GM18870 (cell line): Measurements from ENCODE around the gene CTSS.
"Not testable (repeated sequence)": the region's sequence is repeated elsewhere in the genome, so short reads cannot be mapped to it uniquely, and the experiment has no call there.

Experiments
- ATAC-seq: cut with Tn5 transposase; IDR thresholded peaks from one replicate; pipeline ENCODE4 v1.9.1; 2021; ENCODE audit warnings: moderate library complexity; ENCODE audit not compliant: unreplicated experiment

Gene CTSS

GRCh38 chr1:150765296-150765976 lies at the start of gene CTSS:
Gene CTSS, minus strand, starts transcription at chr1:150765778. Its CDS starts 1,015 bp downstream, at chr1:150764763.
- peak; percentile 70 for ATAC-seq

GRCh38 chr1:150813028-150813707 lies 47.6 kb upstream of the CTSS start:
- ATAC-seq, result no peak

DNA sequence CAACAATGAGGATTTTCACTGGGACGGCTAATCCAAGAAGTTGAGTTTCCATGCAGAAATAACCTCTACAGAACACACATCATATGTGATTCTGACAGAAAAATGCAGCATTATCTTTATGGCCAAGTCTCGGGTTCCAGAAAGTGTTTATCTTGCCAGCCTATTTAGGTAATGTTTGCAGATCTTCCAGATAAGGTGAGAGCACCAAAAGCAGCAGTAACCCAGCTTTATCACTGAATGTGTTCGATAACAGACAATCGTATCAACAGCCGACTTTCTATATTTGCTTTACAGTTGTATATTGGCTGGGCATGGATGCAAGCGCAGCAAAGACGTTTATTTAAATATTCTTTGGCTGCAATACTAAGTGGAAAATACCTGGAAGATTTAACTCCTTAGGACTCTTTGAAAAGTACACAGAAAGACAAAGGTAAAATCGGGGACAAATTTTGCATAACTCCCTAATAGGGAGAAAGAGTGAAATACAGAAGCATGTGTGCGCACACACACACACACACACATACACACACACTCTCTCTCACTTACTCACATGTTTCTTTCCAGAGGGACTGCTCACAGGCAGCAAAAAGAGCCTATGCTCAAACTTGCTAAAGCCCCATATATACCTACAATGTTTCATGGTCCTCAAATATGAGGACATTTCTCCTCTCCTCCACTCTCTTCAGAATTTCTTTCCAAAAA lies 45.5 kb upstream of the CTSS start:
- no peak for ATAC-seq

DNA sequence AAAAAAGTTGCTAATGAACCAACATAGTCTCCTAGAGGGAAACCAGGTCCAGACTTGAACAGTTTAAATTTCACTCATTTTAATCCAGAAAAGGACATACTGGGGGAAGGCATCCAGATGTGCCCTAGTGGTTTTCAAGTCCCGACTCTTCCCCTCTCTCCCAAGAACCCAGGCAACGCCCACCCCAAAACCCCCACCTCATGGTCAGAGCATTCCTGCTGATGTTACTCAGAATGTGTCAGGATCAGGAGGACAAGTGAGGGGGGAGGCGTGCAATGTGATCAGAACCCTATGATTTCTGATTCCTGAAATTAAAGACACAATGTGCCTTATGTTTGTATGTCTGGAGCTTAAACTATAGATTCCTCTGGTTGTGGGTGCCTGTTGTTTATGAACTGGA lies 44.1 kb upstream of the CTSS start:
- no peak for ATAC-seq

DNA sequence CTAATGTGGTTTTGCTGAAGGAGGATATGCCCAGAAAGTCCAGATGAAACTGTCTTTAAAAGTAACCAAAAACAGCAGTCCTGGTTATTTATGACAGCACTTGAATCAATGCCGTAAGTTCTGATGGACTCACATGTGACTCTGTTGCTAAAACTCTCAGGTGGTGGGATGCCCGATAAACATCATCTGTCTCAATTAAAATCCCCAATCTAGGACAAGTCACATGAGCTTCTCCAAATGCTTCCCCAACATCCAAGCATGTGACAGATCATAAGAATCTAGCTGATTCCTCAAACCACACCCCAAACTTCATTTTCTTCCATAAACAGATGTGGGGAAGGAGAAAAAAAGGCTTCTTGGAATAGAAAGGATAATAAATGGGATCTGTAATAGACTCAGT lies 43.3 kb upstream of the CTSS start:
- no peak for ATAC-seq

- no peak for ATAC-seq
These were observed 42.5 kb upstream of the CTSS start, which contains the start of gene CTSK for GRCh38 chr1:150808121-150808520. Gene CTSK, minus strand, starts transcription at chr1:150808260. Its CDS starts 1,455 bp downstream, at chr1:150806805.

DNA sequence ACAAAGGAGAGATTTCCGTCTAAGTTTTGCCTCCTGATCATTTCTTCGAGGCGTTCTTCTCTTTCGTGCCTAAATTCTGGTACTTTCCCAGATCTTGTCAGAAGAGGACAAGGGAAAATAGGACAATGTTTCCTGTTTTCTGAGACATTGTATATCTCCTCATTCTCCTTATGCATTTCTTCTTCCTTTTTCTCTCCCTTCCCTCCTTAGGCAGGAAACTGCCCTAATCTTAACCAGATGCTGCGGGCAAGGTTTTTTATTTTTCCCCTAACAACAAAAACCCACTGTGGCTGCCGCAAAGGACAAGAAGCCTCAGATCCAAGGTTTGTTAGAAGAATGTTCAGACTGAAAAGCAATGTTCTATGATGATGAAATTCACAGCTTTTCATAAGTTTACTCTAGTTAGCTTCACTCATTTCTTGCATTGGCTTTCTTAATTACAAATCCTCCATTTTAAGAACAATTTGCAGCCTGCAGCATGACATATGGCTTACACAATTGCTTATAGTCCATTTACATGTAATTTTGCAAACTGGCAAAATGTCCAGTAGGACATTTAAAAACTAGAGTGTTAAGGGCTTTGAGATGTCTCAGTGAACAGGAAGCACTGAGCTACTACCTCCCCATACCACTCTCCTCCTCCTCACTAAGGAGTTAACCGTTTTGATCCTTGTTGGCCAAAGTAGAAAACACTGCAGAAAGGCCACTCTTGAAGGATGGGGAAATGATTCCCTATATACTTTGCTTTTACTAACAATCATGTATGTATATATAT lies 41.9 kb upstream of the CTSS start:
- no peak for ATAC-seq

DNA sequence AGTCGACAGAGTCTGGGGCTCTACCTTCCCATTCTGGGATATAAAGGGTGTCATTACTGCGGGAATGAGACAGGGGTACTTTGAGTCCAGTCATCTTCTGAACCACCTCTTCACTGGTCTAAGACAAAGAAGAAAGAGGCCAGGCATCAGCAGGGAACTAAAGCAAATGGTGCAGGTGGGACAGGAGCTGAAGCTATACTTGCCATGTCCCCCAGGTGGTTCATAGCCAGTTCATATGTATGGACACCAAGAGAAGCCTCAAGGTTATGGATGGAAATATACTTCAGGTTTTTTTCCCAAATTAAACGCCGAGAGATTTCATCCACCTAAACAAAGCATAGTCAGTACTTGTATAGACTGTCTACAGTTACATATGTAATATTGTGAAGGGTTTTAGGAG lies 40.3 kb upstream of the CTSS start:
- ATAC-seq, result no peak

DNA sequence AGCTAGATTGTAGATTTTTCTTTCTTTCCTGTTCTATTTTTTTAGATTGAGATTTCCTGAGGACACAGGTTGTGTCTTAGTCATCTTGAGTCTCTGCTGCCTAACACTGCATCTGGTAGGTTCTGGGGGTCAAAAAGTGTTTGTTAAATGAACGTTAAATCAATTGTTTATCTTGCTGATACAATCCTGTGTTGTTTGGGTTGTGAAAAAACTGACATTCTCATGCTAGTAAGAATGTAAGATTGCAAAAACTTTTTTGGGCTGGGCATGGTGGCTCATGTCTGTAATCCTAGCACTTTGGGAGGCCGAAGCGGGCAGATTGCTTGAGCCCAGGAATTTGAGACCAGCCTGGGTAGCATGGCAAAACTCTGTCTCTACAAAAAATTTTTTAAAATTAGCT lies 39.1 kb upstream of the CTSS start:
- no peak for ATAC-seq

DNA sequence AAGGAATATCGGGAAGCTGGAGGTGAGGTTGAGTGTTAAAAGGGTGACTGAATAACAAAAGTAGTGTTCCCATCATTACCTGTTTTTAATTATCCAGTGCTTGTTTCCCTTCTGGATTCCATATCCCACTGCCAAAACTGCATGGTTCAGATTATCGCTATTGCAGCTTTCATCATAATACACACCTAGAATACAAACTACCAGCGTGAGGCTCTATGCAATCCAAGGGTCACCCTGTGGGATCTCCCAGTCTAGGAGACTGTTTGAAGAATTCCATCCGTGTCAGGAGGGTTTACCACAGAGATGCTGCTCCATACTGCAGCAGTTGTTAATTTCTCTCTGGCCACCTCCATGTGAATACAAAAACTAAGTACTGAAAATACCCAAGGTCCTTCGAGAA lies 33.5 kb upstream of the CTSS start:
- ATAC-seq, result no peak

DNA sequence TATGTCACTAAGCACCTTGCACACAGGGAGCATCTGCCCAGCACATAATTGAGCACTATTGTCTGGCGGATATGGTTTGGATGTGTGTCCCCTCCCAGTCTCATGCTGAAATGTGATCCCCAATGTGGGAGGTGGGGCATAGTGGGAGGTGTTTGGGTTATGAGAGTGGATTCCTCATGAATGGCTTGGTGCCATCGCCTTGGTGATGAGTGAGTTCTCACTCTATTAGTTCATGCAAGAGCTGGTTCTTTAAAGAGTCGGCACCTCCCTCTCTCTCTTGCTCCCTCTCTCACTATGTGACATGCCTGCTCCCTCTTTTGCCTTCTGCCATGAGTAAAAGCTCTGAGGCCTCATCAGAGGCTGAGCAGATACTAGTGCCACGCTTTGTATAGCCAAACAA lies 32.9 kb upstream of the CTSS start:
- ATAC-seq, result no peak

DNA sequence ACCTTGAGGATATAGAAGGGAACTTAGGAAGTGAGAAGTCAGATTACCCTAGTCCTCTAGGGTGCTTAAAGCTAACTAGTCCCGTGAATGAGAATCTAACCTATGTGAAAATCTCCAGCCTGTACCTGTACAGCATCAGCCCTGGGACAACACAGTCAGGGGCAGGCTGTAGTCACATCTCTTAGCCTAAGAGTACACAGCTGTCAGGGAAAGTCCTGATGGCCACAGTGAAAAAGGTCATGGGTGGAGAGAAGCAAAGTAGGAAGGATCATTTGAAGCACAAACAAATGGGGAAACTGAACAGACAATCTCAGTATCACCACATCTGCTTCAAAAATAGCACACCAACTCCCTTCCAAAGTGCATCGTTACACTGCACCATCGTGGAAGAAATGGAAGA lies 30.8 kb upstream of the CTSS start:
- ATAC-seq, result no peak

GRCh38 chr1:150793778-150794177 lies 28.2 kb upstream of the CTSS start:
- not testable (repeated sequence) for ATAC-seq

GRCh38 chr1:150793221-150793620 lies 27.6 kb upstream of the CTSS start:
- ATAC-seq, result no peak

- ATAC-seq, result no peak
These were observed 26.0 kb upstream of the CTSS start for GRCh38 chr1:150791585-150791984.

- no peak for ATAC-seq
These were observed 23.8 kb upstream of the CTSS start for GRCh38 chr1:150789396-150789795.

DNA sequence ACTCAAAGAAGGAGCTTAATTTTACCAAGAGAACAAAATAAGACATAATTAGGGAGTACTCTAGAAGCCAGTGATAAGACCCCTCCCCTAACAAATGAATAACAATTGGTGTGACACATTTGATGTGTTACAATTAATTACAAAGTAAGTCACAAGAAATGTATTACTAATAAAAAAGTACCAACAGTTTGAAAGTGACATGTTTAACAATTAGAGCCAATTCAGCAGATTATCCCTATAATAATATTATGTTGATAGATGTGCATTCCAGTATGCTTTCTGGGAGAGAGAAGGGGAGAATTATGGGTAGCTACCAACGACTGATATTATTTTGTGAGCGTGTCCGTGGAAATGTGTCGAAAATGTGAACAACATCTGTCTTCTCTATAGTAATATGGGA lies 23.4 kb upstream of the CTSS start:
- ATAC-seq, result no peak

DNA sequence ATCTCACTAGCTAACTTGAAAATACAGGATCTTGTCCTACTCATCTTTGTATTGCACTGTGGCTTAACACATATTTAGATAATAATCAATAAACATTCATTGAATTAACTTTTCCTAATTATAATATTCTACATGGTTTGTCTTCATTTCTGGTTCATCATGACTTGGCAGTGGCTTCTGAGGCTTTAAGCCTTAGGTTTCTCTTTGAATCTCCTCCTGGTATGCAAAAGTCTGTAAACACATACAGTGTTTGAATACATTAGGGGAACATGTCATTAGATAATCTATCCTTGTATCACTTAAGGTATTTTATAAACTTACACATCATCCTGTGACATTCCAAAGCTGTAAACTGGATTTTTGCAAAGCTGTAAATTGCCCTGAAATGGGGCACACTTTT lies 21.9 kb upstream of the CTSS start:
- ATAC-seq, result no peak

DNA sequence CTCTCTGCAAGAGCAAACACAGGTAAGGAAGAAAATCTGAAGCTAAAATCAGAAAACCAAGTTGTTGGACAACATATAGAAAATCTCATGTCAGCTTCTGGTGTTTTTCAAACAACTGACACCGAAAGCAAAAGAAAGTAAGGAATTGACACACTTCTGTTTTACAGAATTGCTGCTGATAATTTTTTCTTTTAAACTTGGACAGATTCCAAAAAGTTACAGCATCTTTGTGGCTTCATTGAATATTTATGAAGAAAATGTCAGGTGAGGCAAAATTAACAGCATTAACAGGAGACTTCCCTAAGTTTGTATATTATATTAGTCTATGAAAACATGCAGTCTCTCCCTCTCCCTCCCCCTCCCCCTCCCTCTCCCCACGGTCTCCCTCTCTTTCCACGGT lies 14.9 kb upstream of the CTSS start:
- no peak for ATAC-seq

DNA sequence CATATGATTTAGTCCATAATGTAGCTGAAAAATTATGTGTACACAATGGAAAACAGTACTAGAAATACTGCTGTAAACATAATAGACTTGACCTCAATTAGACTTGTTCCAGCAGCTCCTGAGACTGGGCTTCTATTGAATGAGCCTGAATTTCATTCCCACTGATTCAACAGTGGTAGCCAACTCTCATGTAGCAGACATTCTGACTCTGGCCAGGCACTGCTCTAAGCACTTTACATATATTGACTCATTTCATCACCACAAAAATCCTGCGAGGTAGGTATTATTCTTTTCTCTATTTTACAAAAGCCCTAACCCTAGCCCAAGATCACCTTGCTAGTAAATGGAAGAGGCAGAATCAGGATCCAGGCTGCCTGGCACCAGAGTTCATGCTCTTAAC lies 12.8 kb upstream of the CTSS start:
- ATAC-seq, result no peak

DNA sequence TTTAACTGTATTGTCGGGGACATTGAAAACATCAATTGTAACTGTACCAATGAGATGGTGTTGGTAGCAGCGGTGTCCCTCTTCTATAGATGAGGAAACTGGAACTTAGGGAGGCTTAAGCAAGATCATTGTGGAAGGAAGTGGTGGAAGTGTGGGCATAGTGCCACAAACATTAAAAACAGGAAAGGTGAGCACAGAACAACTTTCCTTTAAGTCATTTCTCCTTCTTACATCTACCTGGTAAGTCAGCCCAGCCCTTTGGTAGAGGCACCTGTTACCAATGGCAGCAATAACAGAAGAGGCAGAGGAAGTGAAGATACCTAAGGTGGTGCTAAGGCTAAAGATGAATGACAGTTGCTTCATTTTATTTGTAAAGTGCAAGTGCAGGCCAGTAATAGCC lies 12.0 kb upstream of the CTSS start:
- ATAC-seq, result no peak
